SU-DHL-6 (cell line): ENCODE results near the gene NDC80.

Experiments used
- H2AFZ ChIP-seq: fragments of 200-600 bp; sonication (generic); 2 replicates; pipeline ENCODE4 v1.6.1; 2014; ENCODE audit warnings: low read depth, mild to moderate bottlenecking, moderate library complexity, mixed read lengths, antibody characterized with exemption, low read length; ENCODE audit not compliant: severe bottlenecking
- H3F3A ChIP-seq: fragments of 200-600 bp; shearing (Covaris generic); 2 replicates; pipeline ENCODE4 v1.6.0; 2016; ENCODE audit warnings: antibody characterized with exemption, mild to moderate bottlenecking; ENCODE audit not compliant: insufficient read depth
- H3K27ac ChIP-seq: fragments of 200-600 bp; sonication (generic); 2 replicates; pipeline ENCODE4 v1.5.1; 2016; ENCODE audit warnings: low read depth, mild to moderate bottlenecking, low read length, moderate library complexity, mixed read lengths
- H3K27me3 ChIP-seq: fragments of 200-600 bp; sonication (generic), shearing (Covaris generic); 2 replicates; pipeline ENCODE4 v1.6.0; 2014; ENCODE audit warnings: mild to moderate bottlenecking, low read length
- H3K36me3 ChIP-seq: fragments of 200-600 bp; sonication (generic); 2 replicates; pipeline ENCODE4 v1.6.1; 2014; ENCODE audit warnings: mild to moderate bottlenecking, low read length, mixed read lengths
- H3K4me2 ChIP-seq: fragments of 300-600, 200-600 bp; shearing (Covaris generic), sonication (generic); 2 replicates; pipeline ENCODE4 v1.6.0; 2014; ENCODE audit warnings: low read length, low read depth, mild to moderate bottlenecking; ENCODE audit not compliant: poor library complexity, severe bottlenecking
- H3K4me3 ChIP-seq: fragments of 200-600 bp; sonication (generic); 2 replicates; pipeline ENCODE4 v1.5.1; 2014; ENCODE audit warnings: antibody characterized with exemption, low read length, mild to moderate bottlenecking, mixed read lengths; ENCODE audit not compliant: insufficient read depth, poor library complexity, severe bottlenecking
- H3K79me2 ChIP-seq: fragments of 200-600 bp; sonication (generic); 2 replicates; pipeline ENCODE4 v1.6.1; 2014; ENCODE audit warnings: mild to moderate bottlenecking, low read length, moderate library complexity; ENCODE audit not compliant: insufficient read depth
- H3K9ac ChIP-seq: fragments of 200-600 bp; sonication (generic); 2 replicates; pipeline ENCODE4 v1.7.0; 2014; ENCODE audit warnings: mild to moderate bottlenecking, low read length
- H3K9me2 ChIP-seq: fragments of 200-600 bp; sonication (generic); replicated peaks from 2 replicates; pipeline ENCODE4 v1.6.1; 2014; ENCODE audit warnings: low read length; ENCODE audit not compliant: insufficient read depth
- H3K9me3 ChIP-seq: fragments of 200-600 bp; sonication (generic); 2 replicates; pipeline ENCODE4 v1.6.1; 2014; ENCODE audit warnings: low read length, mixed read lengths; ENCODE audit not compliant: insufficient read depth
- H4K20me1 ChIP-seq: fragments of 200-600 bp; sonication (generic); 2 replicates; pipeline ENCODE4 v1.6.1; 2014; ENCODE audit warnings: low read depth, mild to moderate bottlenecking, antibody characterized with exemption, low read length, moderate library complexity, mixed read lengths
- EZH2phosphoT487 ChIP-seq: fragments of 200-600 bp; sonication (generic), shearing (Covaris generic); conservative IDR thresholded peaks from 2 replicates; pipeline ENCODE4 v1.6.1; 2018; ENCODE audit warnings: mild to moderate bottlenecking, antibody characterized with exemption, low read length, moderate library complexity, mixed read lengths
- TF ChIP-seq, protein P1 (sequence below): fragments of 200-600 bp; sonication (generic); IDR thresholded peaks from one replicate; pipeline ENCODE4 v1.5.1; 2017; ENCODE audit warnings: antibody characterized with exemption, mild to moderate bottlenecking, low read length, moderate library complexity; ENCODE audit not compliant: insufficient read depth, poor library complexity, severe bottlenecking

Gene NDC80

DNA sequence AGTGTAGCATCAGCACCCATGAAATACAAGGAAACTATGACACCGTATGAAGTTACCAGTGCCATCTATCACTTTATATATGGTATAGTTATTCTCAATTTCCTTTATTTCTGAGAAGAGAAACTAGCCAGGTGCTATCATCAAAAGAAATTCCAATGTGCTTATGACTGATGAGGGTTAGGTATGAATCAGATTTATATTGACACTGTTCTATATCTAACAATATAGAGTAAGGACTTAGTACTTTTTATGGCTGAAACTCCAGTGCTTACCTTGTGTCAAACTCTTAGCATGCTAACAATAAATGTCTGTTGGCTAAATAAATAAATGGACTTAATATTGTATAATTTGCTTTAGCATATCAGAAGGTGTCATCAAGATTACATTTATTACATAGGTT is 7.0 kb upstream of the NDC80 start:
- peaks cover 18% of the 10 kb centered on the region for H3K79me2 ChIP-seq
- peaks cover 4% of the 10 kb centered on the region; the same call in 1 of the 2 replicates for H3F3A ChIP-seq
- H3K27ac ChIP-seq = no peak overlapping the region
- H2AFZ ChIP-seq = no peak overlapping the region
- no peaks in the 10 kb centered on the region for H3K9me2 ChIP-seq
- H3K4me2 ChIP-seq = no peak overlapping the region
- peaks cover 15% of the 10 kb centered on the region; the same call in 1 of the 2 replicates for H3K36me3 ChIP-seq
- no peak overlapping the region for H3K9ac ChIP-seq
- no peaks in the 10 kb centered on the region for H4K20me1 ChIP-seq
- no peaks in the 10 kb centered on the region for H3K9me3 ChIP-seq
- TF ChIP-seq, protein P1, sequence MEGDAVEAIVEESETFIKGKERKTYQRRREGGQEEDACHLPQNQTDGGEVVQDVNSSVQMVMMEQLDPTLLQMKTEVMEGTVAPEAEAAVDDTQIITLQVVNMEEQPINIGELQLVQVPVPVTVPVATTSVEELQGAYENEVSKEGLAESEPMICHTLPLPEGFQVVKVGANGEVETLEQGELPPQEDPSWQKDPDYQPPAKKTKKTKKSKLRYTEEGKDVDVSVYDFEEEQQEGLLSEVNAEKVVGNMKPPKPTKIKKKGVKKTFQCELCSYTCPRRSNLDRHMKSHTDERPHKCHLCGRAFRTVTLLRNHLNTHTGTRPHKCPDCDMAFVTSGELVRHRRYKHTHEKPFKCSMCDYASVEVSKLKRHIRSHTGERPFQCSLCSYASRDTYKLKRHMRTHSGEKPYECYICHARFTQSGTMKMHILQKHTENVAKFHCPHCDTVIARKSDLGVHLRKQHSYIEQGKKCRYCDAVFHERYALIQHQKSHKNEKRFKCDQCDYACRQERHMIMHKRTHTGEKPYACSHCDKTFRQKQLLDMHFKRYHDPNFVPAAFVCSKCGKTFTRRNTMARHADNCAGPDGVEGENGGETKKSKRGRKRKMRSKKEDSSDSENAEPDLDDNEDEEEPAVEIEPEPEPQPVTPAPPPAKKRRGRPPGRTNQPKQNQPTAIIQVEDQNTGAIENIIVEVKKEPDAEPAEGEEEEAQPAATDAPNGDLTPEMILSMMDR = no peak
- TF ChIP-seq EZH2phosphoT487 = no peak
- no peak overlapping the region for H3K4me3 ChIP-seq
- no peaks in the 10 kb centered on the region for H3K27me3 ChIP-seq

DNA sequence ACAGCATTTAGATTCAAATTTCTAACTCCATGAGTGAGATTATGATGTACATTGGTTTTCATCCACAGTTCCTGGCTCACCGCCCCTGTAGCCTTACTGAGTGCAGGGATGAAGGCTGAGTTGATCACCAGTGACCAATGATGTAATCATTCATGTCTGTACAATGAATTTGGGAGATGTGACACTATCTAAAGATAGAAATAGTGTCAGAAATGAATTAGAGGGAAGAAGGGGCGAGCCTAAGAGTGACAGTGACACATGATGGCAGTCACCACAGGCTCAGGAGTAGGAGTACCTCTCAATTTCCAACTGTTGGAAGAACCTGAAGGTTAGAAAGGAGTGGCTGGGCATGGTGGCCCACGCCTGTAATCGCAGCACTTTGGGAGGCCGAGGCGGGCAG is 3.2 kb upstream of the NDC80 start:
- H3K4me3 ChIP-seq = no peak overlapping the region
- H3K27ac ChIP-seq = no peak overlapping the region
- H3K9me3 ChIP-seq = no peaks in the 10 kb centered on the region
- no peak overlapping the region for H2AFZ ChIP-seq
- TF ChIP-seq, protein P1 = no peak
- H4K20me1 ChIP-seq = peaks cover 3% of the 10 kb centered on the region; the same call in 1 of the 2 replicates
- no peak overlapping the region for H3K9ac ChIP-seq
- no peaks in the 10 kb centered on the region for H3K9me2 ChIP-seq
- H3K36me3 ChIP-seq = peaks cover 17% of the 10 kb centered on the region; the same call in 1 of the 2 replicates
- H3K4me2 ChIP-seq = no peak overlapping the region
- H3K27me3 ChIP-seq = no peaks in the 10 kb centered on the region
- H3K79me2 ChIP-seq = peaks cover 54% of the 10 kb centered on the region
- H3F3A ChIP-seq = peaks cover 4% of the 10 kb centered on the region; the same call in 1 of the 2 replicates

DNA sequence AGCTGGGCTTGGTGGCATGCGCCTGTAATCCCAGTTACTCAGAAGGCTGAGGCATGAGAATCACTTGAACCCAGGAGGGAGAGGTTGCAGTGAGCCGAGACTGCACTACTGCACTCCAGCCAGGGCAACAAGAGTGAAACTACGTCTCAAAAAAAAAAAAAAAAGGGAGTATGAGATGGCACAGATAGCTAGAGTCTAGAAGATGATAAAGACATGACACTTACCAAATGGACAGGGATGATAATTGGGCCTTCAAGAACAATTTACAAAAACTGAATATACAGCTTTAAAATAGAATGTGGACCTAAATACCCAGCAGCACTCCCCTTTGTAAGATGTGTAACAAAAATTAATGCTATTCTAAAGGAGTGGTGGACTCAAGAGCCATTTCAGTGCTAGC is 2.8 kb upstream of the NDC80 start:
- peaks cover 4% of the 10 kb centered on the region; the same call in 1 of the 2 replicates for H3F3A ChIP-seq
- H3K27me3 ChIP-seq = no peaks in the 10 kb centered on the region
- no peak overlapping the region for H2AFZ ChIP-seq
- H3K9me3 ChIP-seq = no peaks in the 10 kb centered on the region
- peaks cover 5% of the 10 kb centered on the region; the same call in 1 of the 2 replicates for H4K20me1 ChIP-seq
- no peak overlapping the region for H3K27ac ChIP-seq
- H3K4me2 ChIP-seq = peak overlapping the region; percentile 97
- TF ChIP-seq, protein P1 = no peak
- TF ChIP-seq EZH2phosphoT487 = no peak
- H3K9me2 ChIP-seq = no peaks in the 10 kb centered on the region
- H3K36me3 ChIP-seq = peaks cover 19% of the 10 kb centered on the region; the same call in 1 of the 2 replicates
- no peak overlapping the region for H3K4me3 ChIP-seq
- no peak overlapping the region for H3K9ac ChIP-seq
- H3K79me2 ChIP-seq = peaks cover 58% of the 10 kb centered on the region
